NCI-H2107 treated with DMSO at 0.1 percent for 48 hours (cell line): ENCODE measurements around the gene SYCP2.
"Not testable (repeated sequence)": the region's sequence is repeated elsewhere in the genome, so short reads cannot be mapped to it uniquely, and the experiment has no call there.

Experiments
- DNase-seq: peaks from one replicate; lab custom pipeline; 2025; ENCODE audit not compliant: unreplicated experiment; lab: John Stamatoyannopoulos, UW

SYCP2 gene, protein sequence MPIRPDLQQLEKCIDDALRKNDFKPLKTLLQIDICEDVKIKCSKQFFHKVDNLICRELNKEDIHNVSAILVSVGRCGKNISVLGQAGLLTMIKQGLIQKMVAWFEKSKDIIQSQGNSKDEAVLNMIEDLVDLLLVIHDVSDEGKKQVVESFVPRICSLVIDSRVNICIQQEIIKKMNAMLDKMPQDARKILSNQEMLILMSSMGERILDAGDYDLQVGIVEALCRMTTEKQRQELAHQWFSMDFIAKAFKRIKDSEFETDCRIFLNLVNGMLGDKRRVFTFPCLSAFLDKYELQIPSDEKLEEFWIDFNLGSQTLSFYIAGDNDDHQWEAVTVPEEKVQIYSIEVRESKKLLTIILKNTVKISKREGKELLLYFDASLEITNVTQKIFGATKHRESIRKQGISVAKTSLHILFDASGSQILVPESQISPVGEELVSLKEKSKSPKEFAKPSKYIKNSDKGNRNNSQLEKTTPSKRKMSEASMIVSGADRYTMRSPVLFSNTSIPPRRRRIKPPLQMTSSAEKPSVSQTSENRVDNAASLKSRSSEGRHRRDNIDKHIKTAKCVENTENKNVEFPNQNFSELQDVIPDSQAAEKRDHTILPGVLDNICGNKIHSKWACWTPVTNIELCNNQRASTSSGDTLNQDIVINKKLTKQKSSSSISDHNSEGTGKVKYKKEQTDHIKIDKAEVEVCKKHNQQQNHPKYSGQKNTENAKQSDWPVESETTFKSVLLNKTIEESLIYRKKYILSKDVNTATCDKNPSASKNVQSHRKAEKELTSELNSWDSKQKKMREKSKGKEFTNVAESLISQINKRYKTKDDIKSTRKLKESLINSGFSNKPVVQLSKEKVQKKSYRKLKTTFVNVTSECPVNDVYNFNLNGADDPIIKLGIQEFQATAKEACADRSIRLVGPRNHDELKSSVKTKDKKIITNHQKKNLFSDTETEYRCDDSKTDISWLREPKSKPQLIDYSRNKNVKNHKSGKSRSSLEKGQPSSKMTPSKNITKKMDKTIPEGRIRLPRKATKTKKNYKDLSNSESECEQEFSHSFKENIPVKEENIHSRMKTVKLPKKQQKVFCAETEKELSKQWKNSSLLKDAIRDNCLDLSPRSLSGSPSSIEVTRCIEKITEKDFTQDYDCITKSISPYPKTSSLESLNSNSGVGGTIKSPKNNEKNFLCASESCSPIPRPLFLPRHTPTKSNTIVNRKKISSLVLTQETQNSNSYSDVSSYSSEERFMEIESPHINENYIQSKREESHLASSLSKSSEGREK (N-terminal part only)

DNA sequence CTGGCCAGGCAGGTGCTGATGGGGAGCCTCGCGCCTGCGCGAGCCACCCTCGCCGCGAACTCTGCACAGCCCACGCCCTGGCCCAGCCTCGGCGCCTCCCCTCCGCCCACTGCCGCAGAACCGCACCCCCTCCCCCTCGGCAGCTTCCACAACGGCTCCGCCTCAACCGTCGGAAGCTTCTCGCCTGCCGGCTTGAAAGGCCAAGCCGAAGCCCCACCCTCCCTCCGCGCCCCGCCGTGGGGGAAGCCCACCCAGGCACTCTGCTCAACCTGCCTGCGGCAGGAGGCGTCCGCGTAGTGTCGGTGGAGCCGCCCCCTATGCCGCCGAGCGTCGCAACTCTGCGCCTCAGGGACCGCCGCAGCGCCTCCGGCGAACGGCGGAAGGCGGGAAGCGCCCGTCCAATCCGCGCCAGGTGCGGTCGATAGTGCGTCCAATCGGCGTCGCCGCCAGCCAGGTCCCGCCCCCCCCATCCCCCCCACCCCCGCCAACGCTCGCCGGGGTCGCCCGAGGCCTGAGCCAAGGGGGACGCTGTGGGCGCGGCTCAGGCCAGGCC is at the start of gene SYCP2:
Gene SYCP2 (minus strand): TSS at position 342 of the 553 bp plus-strand sequence. CDS start 11,224 bp downstream, outside the sequence.
- no peak for DNase-seq

DNA sequence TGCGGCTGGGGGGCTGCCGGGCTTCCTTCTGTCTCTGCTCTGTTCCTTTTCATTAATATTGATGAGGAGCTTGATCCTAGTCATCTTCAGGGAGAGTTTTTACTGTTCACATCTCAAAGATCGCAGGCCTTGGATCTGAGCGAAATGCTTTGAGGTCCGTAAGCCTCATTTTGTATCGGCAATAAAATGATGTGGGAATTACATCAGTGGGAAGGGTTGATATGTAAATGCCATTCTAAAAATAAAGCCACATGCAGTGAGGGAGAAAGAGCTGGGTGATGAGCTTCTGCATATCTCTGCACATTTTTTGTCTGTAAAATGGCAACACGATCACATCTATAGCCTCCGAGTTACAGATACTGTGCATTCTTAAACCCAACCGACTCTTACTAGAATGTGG is 49.6 kb upstream of the SYCP2 start:
- no peak for DNase-seq

DNA sequence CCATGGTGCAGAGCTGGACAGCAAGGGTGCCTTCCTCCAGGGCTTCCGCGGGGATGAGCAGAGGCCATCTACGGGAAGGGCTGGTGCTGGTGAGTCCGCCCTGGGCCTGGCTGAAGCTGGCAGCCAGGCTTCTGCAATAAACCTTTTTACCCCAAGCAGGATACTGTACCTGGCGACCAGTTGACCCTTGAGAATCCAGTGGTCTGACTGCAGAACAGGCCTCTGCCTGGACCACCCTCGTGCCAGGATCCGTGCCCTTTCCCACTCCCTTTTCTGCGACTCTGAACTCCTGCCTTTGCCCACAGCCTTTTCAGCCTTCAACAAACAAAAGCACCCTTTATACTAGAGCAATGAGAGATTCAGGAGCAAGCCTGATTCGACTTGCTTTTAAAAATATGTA is 43.6 kb upstream of the SYCP2 start:
- no peak for DNase-seq

DNA sequence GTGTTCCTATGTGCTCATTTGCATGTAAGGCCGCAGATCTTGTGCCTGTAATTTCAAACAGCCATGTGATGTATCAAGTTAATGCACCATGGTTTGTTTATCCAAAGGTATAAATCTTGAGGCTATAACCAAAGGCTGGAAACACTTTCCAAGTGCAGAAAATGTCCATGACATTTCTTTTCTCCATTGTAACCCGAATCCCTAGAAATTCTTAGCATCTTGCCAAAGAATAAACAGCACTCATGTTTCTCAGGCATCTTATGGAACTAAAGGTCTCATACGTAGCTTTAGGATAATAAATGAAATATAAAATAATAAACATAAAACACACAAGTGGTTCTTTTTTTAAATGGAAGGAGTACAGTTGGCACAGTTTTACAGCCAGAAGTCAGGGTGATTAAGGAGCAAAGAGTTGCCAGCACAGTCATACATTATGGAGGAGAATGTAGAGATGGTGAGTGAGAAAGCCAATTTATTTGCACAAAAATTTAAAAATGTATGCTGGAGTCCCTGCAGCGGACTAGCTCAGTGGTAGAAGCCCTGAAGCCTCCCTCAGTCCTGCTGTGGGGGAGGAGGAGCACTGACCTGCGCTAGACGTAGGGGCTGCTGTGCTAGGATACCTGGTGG is 42.8 kb upstream of the SYCP2 start:
- no peak for DNase-seq

DNA sequence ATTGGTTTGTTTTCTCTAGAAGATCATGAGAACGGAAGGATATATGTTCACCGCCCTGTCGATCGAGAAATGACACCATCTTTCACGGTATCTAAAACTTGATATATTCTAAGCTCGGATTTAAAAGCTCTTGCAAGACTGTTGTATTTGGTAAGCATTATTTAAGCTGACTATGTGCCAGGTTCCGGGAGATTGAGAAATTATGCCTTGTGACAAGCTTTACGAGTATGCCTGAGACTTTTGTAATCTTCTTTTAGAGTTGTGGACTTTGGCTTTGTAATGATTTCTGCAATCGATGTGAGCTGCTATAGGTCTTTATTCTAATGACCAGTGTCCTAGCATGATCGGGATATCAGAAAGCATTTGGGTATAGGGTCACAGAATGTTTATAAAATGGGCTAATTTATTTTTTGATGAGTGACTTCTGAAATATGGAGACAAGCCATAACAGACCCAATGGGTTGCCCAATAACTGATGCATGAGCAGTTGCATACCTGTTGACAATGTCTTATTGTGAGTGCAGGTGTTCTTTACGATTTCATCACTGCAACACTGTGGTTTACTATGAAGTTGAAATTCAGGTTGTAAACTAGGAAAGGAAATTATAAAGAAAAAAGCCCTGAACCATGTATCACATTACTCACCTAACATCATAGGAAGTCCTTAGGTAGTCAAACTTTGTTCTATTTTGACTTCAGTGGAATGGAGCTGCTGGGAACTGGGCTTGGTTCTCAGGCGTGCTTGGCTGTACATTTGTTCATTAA is 38.8 kb upstream of the SYCP2 start:
- peak; percentile 35 for DNase-seq

DNA sequence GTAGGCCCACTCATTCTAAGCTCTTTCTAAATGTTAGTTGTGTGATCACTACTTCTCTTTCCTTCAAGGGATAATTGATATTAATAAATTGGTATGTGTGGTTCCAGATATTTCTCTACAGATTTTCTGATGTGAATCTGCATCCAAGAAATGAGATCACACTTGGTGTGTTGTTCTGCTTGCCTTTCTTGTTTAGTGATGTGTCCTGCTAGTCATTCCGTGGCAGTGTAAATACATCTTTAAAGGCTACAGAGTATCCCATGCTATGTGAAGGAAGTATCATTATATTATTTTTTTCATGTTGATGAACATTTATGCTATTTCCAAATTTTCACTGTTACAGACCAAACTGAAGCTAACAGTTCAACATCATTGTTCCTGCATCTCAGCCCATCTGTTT is 38.0 kb upstream of the SYCP2 start:
- DNase-seq, result no peak

DNA sequence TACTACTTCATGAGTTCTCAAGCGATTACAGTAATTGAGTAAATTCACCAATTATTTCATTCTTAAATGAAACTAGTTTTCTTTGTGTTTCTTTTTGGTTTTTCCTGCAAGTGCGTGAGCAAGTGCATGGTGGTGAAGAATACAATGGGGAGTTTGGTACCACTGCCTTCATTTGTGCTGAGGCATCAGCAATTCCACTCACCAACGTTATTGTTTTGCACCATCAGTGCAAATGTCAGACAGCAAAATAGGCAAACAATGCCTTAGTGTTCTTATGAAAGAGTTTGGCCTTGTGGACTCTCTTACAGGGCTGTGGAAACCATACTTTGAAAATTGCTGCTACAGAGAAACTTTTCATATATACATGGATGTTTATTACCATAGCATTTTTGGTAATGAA is 33.0 kb upstream of the SYCP2 start:
- no peak for DNase-seq

DNA sequence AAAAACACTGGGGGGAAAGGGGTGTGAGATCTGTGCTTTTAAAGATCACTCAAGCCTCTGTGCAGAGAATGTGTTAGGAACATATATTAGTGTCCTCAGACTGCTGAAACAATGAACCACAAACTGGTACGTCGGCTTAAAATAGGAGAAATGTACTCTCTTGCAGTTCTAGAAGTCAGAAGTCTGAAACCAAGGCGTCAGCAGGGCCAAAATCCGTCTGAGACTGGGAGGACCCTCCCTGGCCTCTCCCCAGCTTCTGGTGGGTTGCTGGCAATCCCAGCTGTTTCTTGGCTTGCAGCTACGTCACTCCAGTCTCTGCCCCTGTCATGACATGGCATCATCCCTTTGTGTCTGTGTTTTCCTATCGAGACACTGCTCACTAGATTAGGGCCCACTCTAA is 28.7 kb upstream of the SYCP2 start:
- no peak for DNase-seq

DNA sequence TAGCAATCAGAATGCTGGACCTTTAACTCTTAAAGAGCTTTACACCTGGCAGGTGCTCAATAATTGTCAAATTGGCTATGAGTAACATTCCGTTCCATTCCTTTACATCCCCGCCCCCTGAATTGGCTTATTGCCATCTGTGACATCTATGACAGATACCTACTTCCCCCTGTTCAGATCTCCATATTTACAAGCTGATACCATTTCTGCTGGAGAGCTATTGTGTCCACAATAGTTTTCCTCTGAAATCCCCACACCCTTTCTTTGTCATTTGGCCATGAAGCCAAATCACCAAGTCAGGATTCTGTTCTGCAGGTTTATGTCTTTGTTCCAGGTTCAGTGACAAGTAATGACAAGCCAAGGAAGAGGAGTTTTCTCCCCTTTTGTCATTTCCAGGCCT is 28.0 kb upstream of the SYCP2 start:
- no peak for DNase-seq

DNA sequence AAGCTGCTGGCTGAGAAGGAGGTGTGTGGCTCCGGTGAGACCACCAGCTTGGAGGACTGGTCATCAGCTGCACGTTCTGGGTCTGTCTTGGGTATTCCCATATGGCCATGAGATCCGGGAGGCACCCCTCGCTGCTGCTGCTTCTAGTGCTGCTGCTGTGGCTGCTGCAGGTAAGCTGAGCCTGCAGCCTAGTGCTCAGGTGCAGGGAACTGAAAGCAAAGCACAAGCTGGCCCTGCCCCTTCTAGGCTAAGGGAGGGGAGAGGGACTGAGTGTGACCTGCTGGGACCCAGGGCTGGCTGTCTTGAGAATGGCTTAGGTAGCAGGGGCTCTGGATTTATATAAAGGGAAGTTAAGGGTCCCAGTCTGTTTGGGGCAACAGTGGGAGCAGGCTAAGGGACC is 25.2 kb upstream of the SYCP2 start:
- DNase-seq, result peak; percentile 64

DNA sequence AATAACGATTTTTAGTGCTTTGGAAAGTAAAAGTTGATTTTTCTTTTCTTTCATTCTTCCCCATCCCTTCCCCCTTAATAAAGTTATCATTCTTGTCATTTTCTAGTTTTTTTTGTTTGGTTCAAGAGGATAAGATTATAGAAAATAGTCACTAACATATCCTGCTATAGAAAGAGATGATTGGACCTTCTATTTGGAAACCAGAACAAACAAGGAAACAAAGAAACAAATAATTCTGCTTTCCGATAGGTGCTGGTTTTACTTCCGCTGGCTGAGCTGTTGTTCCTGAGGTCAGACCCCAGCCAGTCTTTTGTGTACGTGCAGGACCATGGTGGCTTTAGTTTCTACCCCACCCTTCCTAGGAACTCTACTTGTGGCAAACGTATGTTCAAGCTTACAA is 24.7 kb upstream of the SYCP2 start, which contains the start of gene CDH26:
Gene CDH26 (plus strand): TSS at position 301 of the 400 bp plus-strand sequence. CDS start 304 bp downstream, outside the sequence.
- peak; percentile 46 for DNase-seq

DNA sequence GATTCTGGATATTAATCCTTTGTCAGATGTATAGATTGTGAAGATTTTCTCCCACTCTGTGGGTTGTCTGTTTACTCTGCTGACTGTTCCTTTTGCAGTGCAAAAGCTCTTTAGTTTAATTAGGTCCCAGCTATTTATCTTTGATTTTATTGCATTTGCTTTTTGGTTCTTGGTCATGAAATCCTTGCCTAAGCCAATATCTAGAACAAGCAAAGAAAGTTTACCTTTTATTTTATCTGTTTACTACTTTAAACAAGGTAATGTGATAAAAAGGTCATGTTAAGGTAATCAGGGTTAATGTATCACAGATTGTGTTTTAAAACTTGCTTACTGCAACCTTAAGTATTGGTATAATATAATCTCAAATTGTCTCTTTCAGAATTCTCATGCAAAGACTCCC is 24.1 kb upstream of the SYCP2 start:
- DNase-seq, result not testable (repeated sequence)

DNA sequence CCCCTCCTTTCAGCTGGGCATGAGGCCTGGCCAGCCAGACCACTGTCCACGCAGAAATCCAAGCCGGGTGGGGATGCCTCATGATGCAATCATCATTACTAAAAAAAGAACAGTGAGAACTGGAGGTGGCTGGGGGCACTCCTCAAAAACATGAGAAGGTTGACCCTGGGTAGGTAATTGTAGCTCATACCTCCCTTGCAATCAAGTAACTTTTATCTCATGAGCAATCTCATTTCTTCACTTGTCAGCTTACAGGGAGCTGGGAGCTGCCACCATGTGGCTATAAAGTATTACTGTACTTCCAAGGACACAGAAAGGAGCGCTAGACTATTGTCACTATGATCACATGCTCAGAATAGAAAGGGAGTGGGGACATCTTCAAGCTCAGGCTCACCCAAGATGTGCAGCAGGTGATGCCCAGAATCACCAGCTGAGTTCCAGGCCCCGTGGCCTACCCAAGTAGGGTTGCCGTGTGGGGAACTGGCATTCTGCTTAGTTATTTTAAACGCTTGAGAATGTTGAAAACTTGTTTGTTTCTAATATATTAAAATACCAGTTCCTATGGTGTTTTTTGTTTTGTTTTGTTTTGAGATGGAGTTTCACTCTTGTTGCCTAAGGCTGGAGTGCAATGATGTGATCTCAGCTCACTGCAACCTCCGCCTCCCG is 21.8 kb upstream of the SYCP2 start:
- DNase-seq, result peak; percentile 53

DNA sequence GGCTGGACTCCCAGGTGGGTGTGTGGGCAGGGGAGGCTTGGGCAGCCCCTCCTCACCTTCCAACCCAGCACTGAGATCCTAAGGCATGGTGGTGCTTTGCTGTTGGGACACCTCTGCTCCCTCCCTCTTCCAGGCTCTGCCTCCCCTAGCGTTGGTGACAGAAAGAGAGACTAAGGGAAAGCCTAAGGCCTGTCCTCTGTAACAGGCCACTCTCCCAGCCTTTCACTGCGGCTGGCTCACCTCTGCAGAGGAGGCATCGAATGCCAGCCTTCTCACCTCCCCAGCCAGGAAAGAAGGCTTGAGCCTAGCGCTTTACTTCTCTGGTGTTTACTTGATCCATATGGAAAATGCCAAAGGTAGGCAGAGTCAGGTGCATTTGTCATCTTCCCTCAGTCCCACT is 21.3 kb upstream of the SYCP2 start:
- DNase-seq, result no peak

DNA sequence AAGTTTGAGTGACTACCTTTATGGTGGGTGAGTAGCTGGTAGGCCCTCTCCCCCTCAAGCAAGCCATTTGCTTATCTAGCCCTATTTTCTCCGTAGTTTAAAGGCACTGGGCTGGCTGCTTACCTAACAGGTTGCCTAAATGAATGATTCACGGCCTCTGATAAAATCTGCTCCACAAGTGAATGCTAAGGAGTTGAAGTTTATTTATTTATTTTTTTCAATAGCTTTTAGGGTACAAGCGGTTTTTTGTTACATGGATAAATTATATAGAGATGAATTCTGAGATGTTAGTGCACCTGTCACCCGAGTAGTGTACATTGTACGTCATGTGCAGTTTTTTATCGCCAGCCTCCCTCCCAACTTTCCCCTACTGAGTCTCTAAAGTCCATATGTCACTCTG is 16.5 kb upstream of the SYCP2 start:
- peak; percentile 38 for DNase-seq

DNA sequence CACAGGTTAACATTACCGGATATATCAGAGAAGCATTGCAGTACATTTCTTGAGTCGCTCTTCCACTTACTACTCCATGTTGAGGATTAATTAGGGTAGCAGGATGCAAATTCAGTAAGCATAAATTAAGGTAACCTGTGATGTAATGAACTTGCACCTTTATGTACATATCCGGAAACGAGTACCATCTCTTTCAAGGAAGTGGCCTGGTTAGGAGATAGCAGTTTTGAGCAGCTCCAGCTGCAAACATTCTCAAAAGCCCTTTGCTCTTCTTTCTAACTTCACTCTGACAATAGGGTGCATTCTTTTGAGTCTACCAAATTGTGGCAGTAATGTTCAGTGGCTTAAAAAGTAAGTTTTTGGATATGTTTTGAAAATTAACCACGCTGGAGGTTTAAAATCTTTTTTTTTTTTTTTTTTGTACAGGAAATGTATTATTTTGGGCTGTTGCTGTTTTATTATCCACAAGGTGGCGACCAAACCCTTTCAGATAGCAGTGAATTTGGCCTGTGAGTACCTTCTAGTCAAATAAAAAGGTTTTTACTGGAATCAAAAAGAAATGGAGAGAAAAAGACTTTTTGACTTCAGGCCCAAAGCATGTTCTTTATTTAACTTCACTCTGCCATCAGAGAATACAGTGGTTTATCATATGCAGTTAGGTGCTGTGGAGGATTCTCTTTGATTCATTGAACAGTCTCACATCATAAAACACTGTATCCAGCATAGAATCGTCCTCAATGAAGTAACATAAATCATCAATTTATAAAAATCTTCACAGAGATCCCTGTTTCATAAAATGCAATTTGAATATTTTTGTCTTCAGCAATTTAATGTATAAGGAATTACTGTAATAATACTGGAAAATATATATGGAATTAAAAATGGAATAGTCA is 15.6 kb upstream of the SYCP2 start:
- peak; percentile 69 for DNase-seq

DNA sequence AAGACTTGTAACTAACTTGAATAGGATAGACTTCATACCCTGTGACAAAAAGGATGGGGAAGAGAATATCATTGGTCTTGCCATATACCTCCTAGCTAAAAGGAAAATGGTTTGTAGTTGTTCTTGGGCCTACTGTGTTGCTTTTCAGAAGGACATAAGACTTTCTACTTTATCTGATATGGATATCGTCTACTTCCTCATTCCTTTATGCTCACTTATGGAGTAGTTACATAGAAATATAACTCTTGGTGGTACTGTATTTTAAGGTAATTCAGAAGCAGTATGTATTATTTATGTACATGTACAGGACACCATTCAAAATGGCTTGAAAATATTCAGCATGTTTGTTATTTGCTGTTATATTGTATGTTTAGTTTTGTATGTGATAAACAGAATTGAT is 14.8 kb upstream of the SYCP2 start:
- DNase-seq, result no peak

DNA sequence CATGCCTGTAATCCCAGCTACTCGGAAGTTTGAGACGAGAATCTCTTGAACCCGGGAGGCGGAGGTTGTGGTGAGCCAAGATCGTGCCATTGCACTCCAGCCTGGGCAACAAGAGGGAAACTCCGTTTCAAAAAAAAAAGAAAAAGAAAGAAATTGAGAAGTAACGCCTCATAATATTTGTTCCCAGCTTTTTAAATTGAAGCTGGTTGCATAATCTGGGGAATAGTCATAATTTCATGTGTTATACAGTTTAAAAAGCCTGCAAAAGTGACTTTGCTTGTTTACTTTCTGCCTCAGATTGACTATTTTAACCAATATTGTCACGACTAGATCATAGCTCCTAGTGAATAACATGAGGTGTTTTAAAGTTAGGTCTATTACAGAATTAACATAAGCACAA is 13.9 kb upstream of the SYCP2 start:
- DNase-seq, result no peak
